Lung (tissue), 12 donors: Measurements from ENCODE around the gene RBM28. TPM values are rescaled to one million over a fixed set of nuclear protein-coding genes. Genes with fewer than 3 reads are reported as not detected.
"Not testable (repeated sequence)": the region's sequence is repeated elsewhere in the genome, so short reads cannot be mapped to it uniquely, and the experiment has no call there.

Source experiments
- ATAC-seq: fragments of 200-7000 bp; cut with Tn5 transposase; one replicate; pipeline ENCODE4 v1.9.1; 2020; ENCODE audit warnings: moderate number of reproducible peaks; ENCODE audit not compliant: insufficient read depth, low FRiP score
- DNase-seq, 3 donors: peaks; one replicate each; pipeline ENCODE4 v3.0.0-alpha.2; 2013 to 2017
- H3K27ac ChIP-seq, 2 donors: one replicate each; pipeline ENCODE4 v1.5.1; 2013; ENCODE audit warnings: mild to moderate bottlenecking in 2 of 2, moderate library complexity in 2 of 2, control low read depth in 1 of 2, inconsistent platforms in 1 of 2, low read depth in 1 of 2, low read length in 1 of 2
- H3K27me3 ChIP-seq, 3 donors: one replicate each; pipeline ENCODE4 v1.5.1; 2013; ENCODE audit warnings: low read length in 2 of 3; ENCODE audit not compliant: control insufficient read depth in 3 of 3, insufficient read depth in 3 of 3
- H3K36me3 ChIP-seq, 4 donors: one replicate each; pipeline ENCODE4 v1.5.1; 2013; ENCODE audit warnings: low read length in 4 of 4, mild to moderate bottlenecking in 1 of 4, moderate library complexity in 1 of 4; ENCODE audit not compliant: control insufficient read depth in 4 of 4, insufficient read depth in 4 of 4
- H3K4me1 ChIP-seq, 5 donors: one replicate each; pipeline ENCODE4 v1.5.1; 2013; ENCODE audit warnings: low read length in 5 of 5, mild to moderate bottlenecking in 2 of 5, moderate library complexity in 1 of 5; ENCODE audit not compliant: control insufficient read depth in 5 of 5, insufficient read depth in 5 of 5
- H3K4me3 ChIP-seq: one replicate; pipeline ENCODE4 v1.5.1; 2013; ENCODE audit warnings: mild to moderate bottlenecking, control low read depth, moderate library complexity
- H3K9ac ChIP-seq, 2 donors: one replicate each; pipeline ENCODE4 v1.5.1; 2013; ENCODE audit warnings: low read length in 2 of 2, control low read depth in 1 of 2; ENCODE audit not compliant: insufficient read depth in 1 of 2
- H3K9me3 ChIP-seq, 4 donors: one replicate each; pipeline ENCODE4 v1.5.1; 2013; ENCODE audit warnings: low read length in 3 of 4, mild to moderate bottlenecking in 1 of 4, moderate library complexity in 1 of 4; ENCODE audit not compliant: control insufficient read depth in 4 of 4, insufficient read depth in 3 of 4
- WGBS, 2 donors: extraction: QIAGEN DNeasy Blood & Tissue Kit; methylation state at CpG; one replicate each; pipeline ENCODE4 v1.1.7; 2013; 5-methylcytosine and 5-hydroxymethylcytosine counted together
- polyA plus RNA-seq, 2 donors: library from polyadenylated mRNA; stranded (reverse); fragments of 200-250 nt; gene quantifications; one replicate each; pipeline ENCODE4 v1.2.1, GENCODE V29; 2013
- total RNA-seq, 2 donors: library from RNA; depleted of rRNA in 1 of 2; stranded (reverse); fragments of >200 nt in 1 of 2; gene quantifications; one replicate each; pipeline ENCODE4 v1.2.1, GENCODE V29; 2014 to 2021
- TF ChIP-seq, protein P1 (sequence below): IDR thresholded peaks from 2 replicates; pipeline ENCODE4 v1.5.1; 2012; ENCODE audit warnings: mild to moderate bottlenecking; ENCODE audit errors: control extremely low read depth, extremely low read depth
- donor health status: control.
- donor health status: control.
- donor health status: Bipolar disorder and iron deficiency.
- donor health status: healthy.
- donor health status: DM: yes; HTN: yes; CAD: no.

The RBM28 gene
- total and polyA plus RNA-seq, 4 donors: 18.8 to 44.7 (median 27.2) TPM

DNA sequence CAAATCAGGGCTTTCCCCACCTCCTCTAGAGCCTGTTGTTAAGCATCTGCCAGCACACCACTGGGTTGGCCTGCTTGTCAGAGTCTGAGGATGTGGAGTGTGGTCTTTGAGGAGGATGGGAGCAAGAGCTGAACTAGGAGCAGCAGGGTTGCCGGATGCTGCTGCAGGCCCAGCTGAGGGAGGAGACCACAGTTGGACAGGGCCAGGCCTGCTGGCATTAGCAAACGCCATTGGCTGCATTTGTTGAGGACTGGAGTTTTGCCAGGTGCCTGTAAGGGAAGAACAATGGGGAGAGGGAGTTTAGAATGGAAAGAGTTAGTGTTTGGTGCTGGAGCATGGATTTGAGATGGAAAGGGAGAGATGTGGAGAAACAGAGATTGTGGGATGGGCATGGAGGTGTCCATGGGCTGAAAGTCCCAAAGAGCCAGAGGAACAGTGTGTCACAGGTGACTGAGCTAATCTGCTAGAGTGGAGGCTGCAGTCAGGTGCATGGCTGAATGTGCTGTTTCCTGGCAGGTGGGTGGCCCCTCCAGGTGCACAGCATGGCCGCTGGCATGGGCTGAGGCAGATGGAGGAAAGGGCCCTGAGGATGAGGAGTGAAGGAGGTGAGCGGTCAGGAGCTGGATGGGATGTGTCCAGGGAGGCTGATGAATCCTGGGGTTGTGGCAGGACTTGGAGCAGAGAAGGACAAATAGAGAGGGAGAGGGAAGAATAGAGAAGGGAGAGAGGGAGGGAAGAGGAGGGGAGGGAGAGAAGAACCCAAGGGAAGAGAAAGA lies 61.9 kb downstream of the RBM28 start:
- no peak for DNase-seq
- ATAC-seq: no peak
- 86 to 98% methylated on average over 4 of the region's 4 CpGs for WGBS, 2 donors
- no peaks in the 10 kb centered on the region for H3K4me1 ChIP-seq
- H3K27me3 ChIP-seq: no peaks in the 10 kb centered on the region
- no peak overlapping the region for H3K27ac ChIP-seq
- H3K9me3 ChIP-seq: peaks cover 0 to 10% (median 6%) of the 10 kb centered on the region in 4 donors
- H3K4me3 ChIP-seq: no peak overlapping the region
- H3K9ac ChIP-seq: no peak overlapping the region
- TF ChIP-seq, protein P1, sequence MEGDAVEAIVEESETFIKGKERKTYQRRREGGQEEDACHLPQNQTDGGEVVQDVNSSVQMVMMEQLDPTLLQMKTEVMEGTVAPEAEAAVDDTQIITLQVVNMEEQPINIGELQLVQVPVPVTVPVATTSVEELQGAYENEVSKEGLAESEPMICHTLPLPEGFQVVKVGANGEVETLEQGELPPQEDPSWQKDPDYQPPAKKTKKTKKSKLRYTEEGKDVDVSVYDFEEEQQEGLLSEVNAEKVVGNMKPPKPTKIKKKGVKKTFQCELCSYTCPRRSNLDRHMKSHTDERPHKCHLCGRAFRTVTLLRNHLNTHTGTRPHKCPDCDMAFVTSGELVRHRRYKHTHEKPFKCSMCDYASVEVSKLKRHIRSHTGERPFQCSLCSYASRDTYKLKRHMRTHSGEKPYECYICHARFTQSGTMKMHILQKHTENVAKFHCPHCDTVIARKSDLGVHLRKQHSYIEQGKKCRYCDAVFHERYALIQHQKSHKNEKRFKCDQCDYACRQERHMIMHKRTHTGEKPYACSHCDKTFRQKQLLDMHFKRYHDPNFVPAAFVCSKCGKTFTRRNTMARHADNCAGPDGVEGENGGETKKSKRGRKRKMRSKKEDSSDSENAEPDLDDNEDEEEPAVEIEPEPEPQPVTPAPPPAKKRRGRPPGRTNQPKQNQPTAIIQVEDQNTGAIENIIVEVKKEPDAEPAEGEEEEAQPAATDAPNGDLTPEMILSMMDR: no peak
- H3K36me3 ChIP-seq: peaks cover 0 to 2% (median 0%) of the 10 kb centered on the region in 4 donors

DNA sequence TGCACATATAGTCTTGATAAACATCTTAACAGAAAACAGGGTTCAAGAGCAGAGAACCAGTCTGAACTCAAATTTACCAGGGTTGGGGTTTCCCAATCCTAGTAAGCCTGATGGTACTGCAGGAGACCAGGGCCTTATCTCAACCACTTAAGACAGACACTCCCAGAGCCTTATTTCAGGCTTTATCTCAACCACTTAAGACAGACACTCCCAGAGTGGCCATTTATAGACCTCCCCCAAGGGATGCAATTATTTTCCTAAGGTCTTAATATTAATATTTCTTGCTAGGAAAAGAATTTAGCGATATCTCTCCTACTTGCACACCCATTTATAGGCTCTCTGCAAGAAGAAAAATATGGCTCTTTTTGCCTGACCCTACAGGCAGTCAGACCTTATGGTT lies 63.3 kb downstream of the RBM28 start:
- H3K4me3 ChIP-seq, H3K36me3 ChIP-seq, H3K27me3 ChIP-seq, H3K9ac ChIP-seq, H3K4me1 ChIP-seq, DNase-seq, H3K27ac ChIP-seq, ATAC-seq: not testable (repeated sequence)
- 85 to 88% methylated on average over 1 of the region's 1 CpG for WGBS, 2 donors
- H3K9me3 ChIP-seq: peaks cover 0 to 10% (median 6%) of the 10 kb centered on the region in 4 donors

DNA sequence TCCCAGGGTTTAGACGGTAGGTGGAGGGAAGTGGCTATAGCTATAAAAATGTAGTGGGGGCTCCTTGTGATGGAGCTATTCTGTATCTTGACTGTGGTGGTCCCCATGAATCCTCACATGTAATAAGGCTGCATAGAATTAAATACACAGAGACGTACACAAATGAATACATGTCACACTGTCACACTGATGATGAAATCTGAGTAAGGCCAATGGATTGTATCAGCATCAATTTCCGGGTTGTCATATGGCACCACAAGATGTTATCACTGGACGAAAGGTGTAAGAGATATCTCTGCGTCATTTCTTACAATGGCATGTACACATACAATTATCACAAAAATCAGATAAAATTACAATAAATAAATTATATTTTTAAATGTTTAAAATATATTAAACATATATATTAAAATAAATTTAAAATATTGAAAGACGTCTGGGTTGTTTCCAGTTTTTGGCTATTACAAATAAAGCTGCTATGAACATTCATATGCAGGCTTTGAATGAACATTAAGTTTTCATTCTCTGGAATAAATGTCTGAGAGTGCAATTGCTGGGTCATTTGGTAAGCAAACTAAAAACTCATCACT lies 64.5 kb downstream of the RBM28 start:
- Histone ChIP-seq H3K27ac (no peak overlapping the region), H3K4me3 (no peak overlapping the region), H3K36me3 (peaks cover 0 to 2% (median 0%) of the 10 kb centered on the region in 4 donors), H3K9me3 (peaks cover 0 to 10% (median 6%) of the 10 kb centered on the region in 4 donors), H3K4me1 (no peaks in the 10 kb centered on the region), H3K27me3 (peaks cover 0 to 3% (median 0%) of the 10 kb centered on the region in 3 donors), H3K9ac (no peak overlapping the region)
- ATAC-seq (no peak), DNase-seq (no peak)
- TF ChIP-seq, protein P1: no peak
- WGBS, 2 donors: 93 to 96% methylated on average over 6 of the region's 6 CpGs

DNA sequence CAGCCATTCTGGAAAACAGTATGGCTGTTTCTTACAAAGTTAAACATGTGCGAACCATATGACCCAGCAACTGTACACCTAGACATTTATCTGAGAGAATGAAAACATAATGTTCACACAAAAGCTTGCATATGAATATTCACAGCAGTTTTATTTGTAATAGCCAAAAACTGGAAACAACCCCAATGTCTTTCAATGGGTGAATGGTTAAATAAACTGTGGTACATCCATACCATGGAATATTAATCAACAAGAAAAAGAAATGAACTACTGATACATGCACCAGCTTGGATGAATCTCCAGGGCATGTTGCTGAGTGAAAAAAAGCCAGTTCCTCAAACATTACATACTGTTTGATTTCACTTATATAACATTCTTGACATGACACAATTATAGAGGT lies 65.3 kb downstream of the RBM28 start:
- no peak overlapping the region for H3K9ac ChIP-seq
- H3K36me3 ChIP-seq: peaks cover 0 to 2% (median 0%) of the 10 kb centered on the region in 4 donors
- WGBS, 2 donors: 98 to 100% methylated on average over 1 of the region's 1 CpG
- peaks cover 0 to 9% (median 6%) of the 10 kb centered on the region in 4 donors for H3K9me3 ChIP-seq
- H3K27ac ChIP-seq: no peak overlapping the region
- peaks cover 0 to 7% (median under 1%) of the 10 kb centered on the region in 3 donors for H3K27me3 ChIP-seq
- DNase-seq: no peak
- no peaks in the 10 kb centered on the region for H3K4me1 ChIP-seq
- TF ChIP-seq, protein P1: no peak
- no peak overlapping the region for H3K4me3 ChIP-seq
- no peak for ATAC-seq
